HEK293 (cell line): ENCODE data around the gene ZNF285.

Experiments used
- AEBP2 ChIP-seq: fragments of 450-650 bp; formaldehyde crosslinking; IDR thresholded peaks from 2 replicates; pipeline ENCODE4 v1.5.1; 2016; ENCODE audit warnings: missing biosample characterization, missing genetic modification characterization, borderline replicate concordance
- ELK4 ChIP-seq: IDR thresholded peaks from 2 replicates; pipeline ENCODE4 v1.6.1; 2011; ENCODE audit warnings: mild to moderate bottlenecking, low read depth, low read length, borderline replicate concordance
- GLIS2 ChIP-seq: fragments of 450-650 bp; formaldehyde crosslinking; IDR thresholded peaks from 2 replicates; pipeline ENCODE4 v1.5.1; 2016; ENCODE audit warnings: missing biosample characterization, missing genetic modification characterization
- MEIS1 ChIP-seq: sonication (generic); formaldehyde crosslinking; IDR thresholded peaks from 2 replicates; pipeline ENCODE4 v1.8.1; 2022; ENCODE audit warnings: missing genetic modification reagents, mild to moderate bottlenecking, borderline replicate concordance
- PRDM1 ChIP-seq: fragments of 450-650 bp; formaldehyde crosslinking; IDR thresholded peaks from 2 replicates; pipeline ENCODE4; 2016; ENCODE audit warnings: missing biosample characterization, missing genetic modification characterization
- SCRT2 ChIP-seq: fragments of 450-650 bp; formaldehyde crosslinking; IDR thresholded peaks from 2 replicates; pipeline ENCODE4 v1.5.1; 2016; ENCODE audit warnings: missing biosample characterization, missing genetic modification characterization
- SP2 ChIP-seq: fragments of 450-650 bp; formaldehyde crosslinking; IDR thresholded peaks from 2 replicates; pipeline ENCODE4 v1.5.1; 2016; ENCODE audit warnings: missing biosample characterization, missing genetic modification characterization
- SP7 ChIP-seq: fragments of 450-650 bp; formaldehyde crosslinking; IDR thresholded peaks from 2 replicates; pipeline ENCODE4 v1.5.1; 2016; ENCODE audit warnings: missing biosample characterization, missing genetic modification characterization
- WT1 ChIP-seq: fragments of 450-650 bp; formaldehyde crosslinking; IDR thresholded peaks from 2 replicates; pipeline ENCODE4 v1.5.1; 2016; ENCODE audit warnings: missing biosample characterization, missing genetic modification characterization
- ZBTB17 ChIP-seq: fragments of 450-650 bp; formaldehyde crosslinking; IDR thresholded peaks from 2 replicates; pipeline ENCODE4 v1.5.1; 2016; ENCODE audit warnings: missing biosample characterization, missing genetic modification characterization
- ZFHX2 ChIP-seq: fragments of 450-650 bp; formaldehyde crosslinking; conservative IDR thresholded peaks from 2 replicates; pipeline ENCODE4 v1.5.1; 2016; ENCODE audit warnings: missing biosample characterization, missing genetic modification characterization
- ZFP41 ChIP-seq: fragments of 450-650 bp; formaldehyde crosslinking; IDR thresholded peaks from 2 replicates; pipeline ENCODE4 v1.5.1; 2016; ENCODE audit warnings: missing biosample characterization, missing genetic modification characterization, borderline replicate concordance
- ZNF132 ChIP-seq: fragments of 450-650 bp; formaldehyde crosslinking; IDR thresholded peaks from 2 replicates; pipeline ENCODE4 v1.5.1; 2017; ENCODE audit warnings: missing biosample characterization, missing genetic modification characterization, borderline replicate concordance
- ZNF148 ChIP-seq: fragments of 450-650 bp; formaldehyde crosslinking; IDR thresholded peaks from 2 replicates; pipeline ENCODE4 v1.5.0; 2017; ENCODE audit warnings: missing biosample characterization, missing genetic modification characterization, borderline replicate concordance
- ZNF248 ChIP-seq: fragments of 450-650 bp; formaldehyde crosslinking; IDR thresholded peaks from 2 replicates; pipeline ENCODE4 v1.5.1; 2017; ENCODE audit warnings: missing biosample characterization, missing genetic modification characterization
- ZNF324 ChIP-seq: fragments of 450-650 bp; formaldehyde crosslinking; IDR thresholded peaks from 2 replicates; pipeline ENCODE4 v1.5.1; 2016; ENCODE audit warnings: missing biosample characterization, missing genetic modification characterization
- ZNF510 ChIP-seq: fragments of 450-650 bp; formaldehyde crosslinking; IDR thresholded peaks from 2 replicates; pipeline ENCODE4 v1.5.1; 2018; ENCODE audit warnings: mild to moderate bottlenecking, missing genetic modification characterization, missing biosample characterization; ENCODE audit not compliant: insufficient replicate concordance
- ZNF513 ChIP-seq: fragments of 450-650 bp; IDR thresholded peaks from 2 replicates; pipeline ENCODE4 v1.5.1; 2018; ENCODE audit warnings: missing biosample characterization, missing genetic modification characterization
- ZNF558 ChIP-seq: fragments of 450-650 bp; formaldehyde crosslinking; IDR thresholded peaks from 2 replicates; pipeline ENCODE4 v1.5.1; 2016; ENCODE audit warnings: missing biosample characterization, missing genetic modification characterization
- ZNF561 ChIP-seq: fragments of 450-650 bp; IDR thresholded peaks from 2 replicates; pipeline ENCODE4 v1.5.1; 2018; ENCODE audit warnings: missing biosample characterization, missing genetic modification characterization, borderline replicate concordance
- ZNF580 ChIP-seq: fragments of 450-650 bp; formaldehyde crosslinking; IDR thresholded peaks from 2 replicates; pipeline ENCODE4 v1.5.1; 2016; ENCODE audit warnings: missing biosample characterization, missing genetic modification characterization
- ZNF596 ChIP-seq: fragments of 450-650 bp; IDR thresholded peaks from 2 replicates; pipeline ENCODE4 v1.5.0; 2018; ENCODE audit warnings: missing biosample characterization, mild to moderate bottlenecking, missing genetic modification characterization, moderate library complexity
- ZNF600 ChIP-seq: fragments of 450-650 bp; formaldehyde crosslinking; IDR thresholded peaks from 2 replicates; pipeline ENCODE4 v1.5.1; 2016; ENCODE audit warnings: missing biosample characterization, missing genetic modification characterization
- ZNF621 ChIP-seq: fragments of 450-650 bp; formaldehyde crosslinking; IDR thresholded peaks from 2 replicates; pipeline ENCODE4 v1.5.1; 2017; ENCODE audit warnings: missing biosample characterization, missing genetic modification characterization
- ZNF639 ChIP-seq: fragments of 450-650 bp; formaldehyde crosslinking; IDR thresholded peaks from 2 replicates; pipeline ENCODE4 v1.5.1; 2016; ENCODE audit warnings: missing biosample characterization, missing genetic modification characterization
- ZNF654 ChIP-seq: fragments of 450-650 bp; formaldehyde crosslinking; IDR thresholded peaks from 2 replicates; pipeline ENCODE4 v1.5.1; 2016; ENCODE audit warnings: low read depth, missing biosample characterization, missing genetic modification characterization
- ZXDB ChIP-seq: fragments of 450-650 bp; formaldehyde crosslinking; IDR thresholded peaks from 2 replicates; pipeline ENCODE4 v1.5.1; 2016; ENCODE audit warnings: missing biosample characterization, missing genetic modification characterization
- TF ChIP-seq, protein P1 (sequence below): fragments of 450-650 bp; formaldehyde crosslinking; IDR thresholded peaks from 2 replicates; pipeline ENCODE4 v1.5.1; 2016; ENCODE audit warnings: missing biosample characterization, missing genetic modification characterization

The ZNF285 gene

DNA sequence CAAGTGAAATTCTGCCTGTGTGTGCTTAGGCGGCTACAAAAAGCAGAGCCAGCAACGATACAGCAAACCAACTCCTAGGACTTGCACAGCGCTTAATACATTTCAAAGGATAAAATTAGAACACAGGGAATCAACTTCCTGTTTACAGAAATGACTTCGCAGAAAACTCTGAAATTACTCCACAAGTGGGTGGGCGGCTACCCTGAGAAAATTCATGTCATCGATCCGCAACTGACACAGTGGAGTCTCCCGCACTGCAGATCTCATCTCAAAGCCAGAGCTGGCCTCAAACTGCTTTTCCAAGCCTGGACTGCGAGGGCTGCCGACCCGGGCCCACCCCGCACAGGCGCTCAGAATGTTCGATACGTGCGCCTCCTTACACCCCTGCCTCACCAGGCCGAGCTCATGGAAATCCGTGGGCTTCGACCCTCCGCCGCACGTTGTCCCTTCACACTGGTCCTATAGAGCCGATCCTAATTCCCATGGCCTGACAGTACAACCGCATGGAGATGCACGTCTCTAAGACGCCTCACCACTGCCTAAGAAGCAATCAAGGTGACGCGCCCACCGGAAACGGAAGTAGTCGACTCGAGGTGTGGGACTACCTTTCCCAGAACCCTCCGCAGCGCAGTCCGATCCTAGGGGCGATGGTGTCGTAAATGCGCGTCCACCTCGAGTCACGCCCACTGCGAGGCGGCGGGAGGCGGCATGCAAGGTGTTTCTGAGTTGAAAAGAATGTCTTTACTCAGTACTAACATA is 46.7 kb upstream of the ZNF285 start, which contains the start of gene ZNF229 (continued):
- TF ChIP-seq ZNF621 (no peak), ZNF600 (tag by site-specific recombination) (no peak), AEBP2 (no peak), MEIS1 (CRISPR knock-in tag) (no peak), ZNF324 (tag by site-specific recombination) (no peak), SP7 (tag by site-specific recombination) (peak; percentile 25; the same call in 1 of the 2 replicates), ZFHX2 (peak; percentile 70), WT1 (tag by site-specific recombination) (no peak), ZNF513 (tag by site-specific recombination) (no peak), SCRT2 (tag by site-specific recombination) (peak; percentile 80), ZNF132 (tag by site-specific recombination) (no peak), ZNF596 (tag by site-specific recombination) (no peak), ZNF558 (tag by site-specific recombination) (no peak), ZNF580 (tag by site-specific recombination) (peak; percentile 71; the same call in 1 of the 2 replicates), ZNF148 (tag by site-specific recombination) (no peak), ZNF654 (no peak), ZBTB17 (peak; percentile 93), ZXDB (tag by site-specific recombination) (peak; percentile 81), ZNF561 (tag by site-specific recombination) (peak; percentile 45; the same call in 1 of the 2 replicates), ZNF510 (tag by site-specific recombination) (no peak), GLIS2 (tag by site-specific recombination) (no peak), PRDM1 (tag by site-specific recombination) (no peak), SP2 (tag by site-specific recombination) (peak; percentile 81), ZNF639 (tag by site-specific recombination) (no peak), ZNF248 (tag by site-specific recombination) (no peak), ELK4 (no peak), ZFP41 (tag by site-specific recombination) (no peak)
- TF ChIP-seq, protein P1, sequence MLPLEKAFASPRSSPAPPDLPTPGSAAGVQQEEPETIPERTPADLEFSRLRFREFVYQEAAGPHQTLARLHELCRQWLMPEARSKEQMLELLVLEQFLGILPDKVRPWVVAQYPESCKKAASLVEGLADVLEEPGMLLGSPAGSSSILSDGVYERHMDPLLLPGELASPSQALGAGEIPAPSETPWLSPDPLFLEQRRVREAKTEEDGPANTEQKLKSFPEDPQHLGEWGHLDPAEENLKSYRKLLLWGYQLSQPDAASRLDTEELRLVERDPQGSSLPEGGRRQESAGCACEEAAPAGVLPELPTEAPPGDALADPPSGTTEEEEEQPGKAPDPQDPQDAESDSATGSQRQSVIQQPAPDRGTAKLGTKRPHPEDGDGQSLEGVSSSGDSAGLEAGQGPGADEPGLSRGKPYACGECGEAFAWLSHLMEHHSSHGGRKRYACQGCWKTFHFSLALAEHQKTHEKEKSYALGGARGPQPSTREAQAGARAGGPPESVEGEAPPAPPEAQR (tag by site-specific recombination) = no peak
